ELR (cell line): Measurements from ENCODE around the gene WFDC1.
A peak's percentile ranks its signal among the peaks of the same experiment; 100 is the strongest.

Source experiments
- DNase-seq: peaks from one replicate; pipeline ENCODE4 v3.0.0-alpha.2; 2015; ENCODE audit warnings: low read depth

The WFDC1 gene

DNA sequence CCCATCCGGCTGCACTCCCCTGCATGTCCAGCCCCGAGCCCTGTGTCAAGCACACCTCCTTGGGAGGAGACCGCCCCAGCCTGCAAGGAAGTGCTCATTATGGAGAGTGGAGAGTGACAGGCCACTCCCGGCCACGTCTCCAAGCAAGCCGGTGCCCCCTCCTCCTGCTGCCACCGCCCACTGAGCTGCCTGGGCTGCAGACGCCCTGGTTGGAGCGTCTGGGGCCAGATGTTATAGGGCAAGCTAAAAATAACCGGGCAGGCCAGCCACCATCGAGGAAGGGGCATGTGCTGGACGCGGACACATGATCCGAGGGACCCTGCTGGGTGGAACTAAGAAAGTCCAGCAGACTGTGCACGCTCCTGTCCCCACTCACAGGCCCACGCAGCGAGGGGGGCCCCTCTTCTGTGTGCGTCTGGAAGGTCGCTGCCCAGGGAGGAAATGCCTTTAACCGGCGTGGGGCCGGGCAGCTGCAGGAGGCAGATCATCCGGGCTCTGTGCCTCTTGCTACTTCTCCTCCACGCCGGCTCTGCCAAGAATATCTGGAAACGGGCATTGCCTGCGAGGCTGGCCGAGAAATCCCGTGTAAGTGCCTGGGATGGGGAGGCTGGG, at the start of gene WFDC1:
WFDC1 (plus strand) TSS at position 348 of the 612 bp plus-strand sequence; CDS start at position 442, 94 bp downstream.
- DNase-seq: peak; percentile 27

DNA sequence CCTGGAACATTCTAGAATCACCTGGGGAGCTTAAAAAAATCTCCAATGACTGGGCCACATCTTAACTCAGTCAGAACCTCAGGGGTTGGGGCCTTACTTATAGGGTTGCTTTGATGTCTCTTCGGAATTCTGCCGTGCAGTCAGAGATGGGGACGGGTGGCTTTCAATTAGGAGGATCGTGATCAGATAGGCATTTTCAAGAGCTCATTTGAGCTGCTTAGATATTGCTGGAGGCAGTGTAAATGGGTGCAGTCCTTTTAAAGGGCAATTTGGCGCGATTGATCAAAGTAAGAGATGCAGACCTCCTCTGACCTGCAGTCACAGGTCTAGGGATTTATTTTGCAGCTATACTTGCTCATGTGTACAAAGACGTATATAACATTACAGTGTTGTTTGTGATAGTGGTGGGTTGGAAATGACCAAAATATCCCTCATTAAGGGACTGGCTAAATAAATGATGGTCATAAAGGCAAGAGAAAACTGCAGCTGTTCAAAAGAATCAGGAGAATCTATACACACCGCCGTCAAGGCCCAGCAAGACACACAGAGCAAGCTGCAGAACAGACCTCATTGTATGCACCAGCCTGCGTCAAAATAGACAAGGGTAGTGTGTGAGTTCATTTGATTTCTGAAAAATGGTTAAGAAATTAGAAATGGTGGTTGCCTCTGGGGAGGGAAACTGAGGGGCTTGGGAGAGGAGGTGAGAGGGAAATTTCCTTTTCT, 48.6 kb upstream of the WFDC1 start:
- no peak for DNase-seq

- DNase-seq: no peak
Observed at GRCh38 chr16:84246679-84247077, 48.0 kb upstream of the WFDC1 start.

- no peak for DNase-seq
Observed at GRCh38 chr16:84247331-84247730, 47.3 kb upstream of the WFDC1 start.

DNA sequence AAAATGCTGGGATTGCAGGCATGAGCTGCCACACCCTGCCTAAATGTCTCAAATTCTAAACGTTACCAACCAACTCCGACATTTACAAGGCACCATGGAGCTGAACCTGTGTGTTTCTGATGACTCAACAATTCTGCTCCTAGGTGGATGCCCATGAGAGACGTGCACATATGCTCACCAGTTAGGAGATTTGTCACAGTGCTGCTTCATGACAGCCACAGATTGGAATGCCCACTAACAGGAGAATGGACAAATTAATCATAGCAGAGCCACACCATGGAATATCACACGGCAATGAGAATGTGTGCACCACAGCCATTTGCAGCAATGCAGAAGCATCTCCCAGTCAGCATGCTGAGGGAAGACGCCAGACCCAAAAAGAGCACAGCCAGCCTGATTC, 46.8 kb upstream of the WFDC1 start:
- peak; percentile 61 for DNase-seq

GRCh38 chr16:84252184-84252583, 42.5 kb upstream of the WFDC1 start:
- DNase-seq: no peak

DNA sequence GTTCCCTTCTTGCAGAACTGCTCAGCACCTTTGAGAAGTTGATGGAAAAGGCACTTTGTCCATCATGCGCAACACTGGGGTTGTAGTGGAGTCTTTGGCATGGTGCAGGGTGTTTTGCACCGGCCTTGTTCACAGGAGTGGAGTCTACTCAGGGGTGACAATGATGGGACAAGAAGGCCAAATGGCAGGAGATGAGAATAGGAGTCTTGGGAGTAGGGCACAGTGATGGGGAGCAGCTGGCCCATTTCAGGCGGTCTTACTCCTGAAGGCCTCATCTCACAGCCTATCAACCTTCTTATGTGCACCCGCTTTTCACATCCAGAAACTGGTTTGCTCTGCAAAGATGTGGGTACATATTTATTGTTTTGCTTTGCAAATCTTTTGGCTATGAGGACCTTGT, 41.5 kb upstream of the WFDC1 start:
- DNase-seq: no peak

DNA sequence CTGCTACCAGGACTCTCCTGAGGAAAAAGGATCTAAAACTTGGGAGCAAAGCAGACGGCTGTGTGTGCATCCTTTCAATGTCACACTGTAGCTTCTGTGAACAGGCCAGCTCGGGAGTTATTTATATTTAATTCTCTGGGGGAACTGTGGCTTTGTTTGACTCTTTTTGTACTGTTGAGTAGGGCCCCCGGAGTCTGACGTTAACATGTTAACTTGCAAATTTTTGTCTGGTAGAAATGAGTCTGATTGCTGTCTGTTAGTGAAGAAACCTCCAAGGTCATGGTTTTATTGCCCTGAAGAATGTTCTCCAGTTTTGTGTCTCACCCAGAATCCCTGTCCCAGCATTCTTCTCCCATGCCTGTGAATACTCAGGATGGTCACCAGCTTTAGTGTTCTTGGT, 40.6 kb upstream of the WFDC1 start:
- no peak for DNase-seq

DNA sequence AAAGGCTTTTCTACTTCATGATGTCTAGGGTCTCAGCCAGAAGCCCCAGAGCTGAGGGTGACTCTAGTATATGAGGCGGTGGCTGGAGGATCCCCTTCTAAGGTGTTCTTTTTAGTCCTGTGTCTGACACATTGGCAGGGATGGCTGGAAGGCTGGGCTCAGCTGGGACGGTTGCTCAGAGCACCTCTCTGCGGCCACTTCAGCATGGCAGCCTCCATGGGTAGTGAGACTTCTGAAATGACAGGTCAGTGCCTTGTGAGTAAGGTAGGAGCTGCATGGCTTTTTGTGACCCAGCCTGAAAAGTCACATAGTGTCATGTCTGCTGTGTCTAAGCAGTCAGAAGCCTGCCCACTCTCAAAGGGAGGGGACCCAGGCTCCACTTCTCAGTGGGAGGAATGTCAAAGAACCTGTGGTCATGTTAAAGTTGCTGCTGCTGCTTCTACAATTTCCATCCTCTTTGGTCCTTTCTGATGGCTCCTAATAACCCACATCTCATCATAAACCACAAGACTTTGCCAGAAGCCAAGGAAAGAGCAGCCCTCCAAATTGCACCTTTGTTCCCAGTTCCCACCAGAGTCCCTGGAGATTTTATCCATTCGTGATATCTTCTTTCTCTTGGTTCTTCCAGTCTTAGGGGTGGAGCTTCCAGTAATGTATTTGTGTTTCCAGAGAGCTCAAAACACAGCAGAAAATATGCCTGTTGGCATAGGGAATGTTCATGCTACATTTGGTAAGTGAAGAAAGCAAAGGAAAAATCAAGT, 39.4 kb upstream of the WFDC1 start:
- no peak for DNase-seq

- no peak for DNase-seq
Observed at GRCh38 chr16:84258266-84258665, 36.4 kb upstream of the WFDC1 start.

DNA sequence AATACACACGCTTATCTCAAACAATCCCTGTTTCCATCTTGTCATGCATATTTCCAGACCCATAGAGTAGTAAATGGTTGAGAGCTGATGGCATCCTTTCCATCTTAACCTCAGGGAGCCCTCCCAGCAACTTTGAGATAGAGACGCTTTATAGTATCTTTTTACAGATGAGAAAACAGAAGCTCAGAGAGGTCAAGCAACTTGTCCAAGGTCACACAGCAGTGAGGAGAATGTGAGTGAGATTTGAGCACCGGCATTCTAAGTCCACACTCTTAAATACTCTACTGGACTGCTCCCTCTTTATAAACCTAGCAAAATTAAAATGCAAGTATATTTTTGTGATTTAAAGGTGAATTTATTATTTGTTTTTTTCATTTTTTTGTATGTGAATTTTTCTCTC, 35.0 kb upstream of the WFDC1 start:
- no peak for DNase-seq

GRCh38 chr16:84260766-84261554, 33.7 kb upstream of the WFDC1 start:
- no peak for DNase-seq

DNA sequence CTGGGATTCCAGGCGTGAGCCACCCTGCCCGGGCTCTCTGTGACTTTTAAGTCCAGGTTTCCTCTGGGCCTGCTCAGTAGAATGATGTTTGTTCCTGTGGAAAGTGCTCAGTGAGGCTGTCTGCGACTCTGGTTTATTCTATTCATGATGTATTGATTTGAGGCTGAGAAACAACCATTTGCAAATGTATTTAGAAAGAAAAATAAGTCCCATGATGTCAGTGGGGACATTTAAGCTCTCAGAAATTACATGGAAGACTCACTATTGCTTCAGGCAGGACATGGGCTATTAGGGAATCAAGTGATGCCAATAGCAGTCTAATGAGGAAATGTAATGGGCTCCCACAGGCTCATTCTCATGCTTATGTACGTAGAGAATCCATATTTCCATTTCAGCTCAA, 32.6 kb upstream of the WFDC1 start:
- no peak for DNase-seq

DNA sequence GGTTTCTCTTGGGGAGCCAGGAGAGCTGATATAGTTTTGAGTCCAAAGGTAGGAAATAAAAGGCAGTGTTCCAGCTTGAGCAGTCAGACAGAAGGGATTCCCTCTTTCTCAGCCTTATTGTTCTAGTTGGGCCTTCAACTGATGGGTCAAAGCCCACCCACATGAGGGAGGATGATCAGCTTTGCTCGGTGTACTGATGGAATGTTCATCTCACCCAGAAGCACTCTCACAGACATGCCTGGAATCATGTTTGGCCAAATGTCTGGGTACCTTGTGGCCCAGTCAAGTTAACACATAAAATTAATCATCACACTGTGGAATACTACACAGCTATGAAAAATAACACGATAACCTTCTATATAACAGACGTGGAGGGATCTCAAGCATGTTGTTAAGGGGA, 31.7 kb upstream of the WFDC1 start:
- DNase-seq: no peak

DNA sequence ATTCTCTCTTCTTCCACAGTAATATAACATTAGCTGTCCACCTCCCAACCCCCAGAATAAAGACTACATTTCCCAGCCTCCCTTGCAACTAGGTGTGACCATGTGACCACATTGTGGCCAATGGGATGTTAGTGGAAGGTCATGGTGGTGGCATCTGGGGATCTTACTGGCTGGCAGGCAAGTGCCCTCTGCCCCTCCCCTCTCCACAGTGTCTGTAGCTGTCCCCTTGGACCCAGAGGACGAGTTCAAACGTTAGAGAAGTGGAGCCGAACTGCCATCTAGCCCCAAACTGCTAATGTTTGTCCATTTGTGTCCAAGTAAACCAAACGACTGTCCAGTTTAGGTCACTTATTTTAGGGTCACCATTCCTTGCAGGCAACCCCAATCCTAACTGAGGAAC, 28.2 kb upstream of the WFDC1 start:
- DNase-seq: peak; percentile 70

- DNase-seq: no peak
Observed at GRCh38 chr16:84267380-84267779, 27.3 kb upstream of the WFDC1 start.

DNA sequence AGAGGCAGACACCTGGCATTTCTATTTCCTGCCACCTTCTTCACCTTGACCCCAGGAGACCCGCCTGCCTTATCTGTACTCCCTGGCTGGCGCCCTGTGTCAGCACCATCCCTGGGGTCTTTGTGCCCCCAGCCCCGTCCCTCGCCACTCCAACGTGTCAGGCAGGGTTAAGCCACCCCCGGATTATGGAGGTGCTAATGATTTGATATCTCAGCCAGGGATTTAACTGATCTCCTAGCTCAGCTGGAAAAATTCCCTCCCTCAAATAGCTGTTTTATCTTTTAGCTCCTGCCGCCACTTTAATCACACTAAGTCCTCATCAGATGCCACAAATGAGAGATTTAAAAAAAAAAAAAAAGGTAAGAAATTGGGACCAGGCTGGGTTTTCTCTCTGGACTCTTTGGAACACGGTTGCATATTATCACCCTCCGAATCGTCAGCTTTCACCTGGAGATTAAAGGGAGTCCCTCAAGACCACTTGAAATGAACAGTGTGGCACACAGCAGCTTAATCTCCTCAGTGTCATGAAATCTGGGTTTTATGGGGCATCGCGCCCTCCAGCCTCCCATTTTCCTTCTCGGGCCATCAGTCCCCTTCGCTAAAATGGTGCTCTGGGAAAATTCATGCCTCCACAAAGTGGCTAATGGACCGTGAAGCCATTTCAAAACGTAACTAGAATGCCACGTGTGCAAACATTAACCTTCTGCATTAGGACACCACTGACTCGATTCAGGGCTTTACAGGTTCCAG, 26.2 kb upstream of the WFDC1 start:
- DNase-seq: no peak

DNA sequence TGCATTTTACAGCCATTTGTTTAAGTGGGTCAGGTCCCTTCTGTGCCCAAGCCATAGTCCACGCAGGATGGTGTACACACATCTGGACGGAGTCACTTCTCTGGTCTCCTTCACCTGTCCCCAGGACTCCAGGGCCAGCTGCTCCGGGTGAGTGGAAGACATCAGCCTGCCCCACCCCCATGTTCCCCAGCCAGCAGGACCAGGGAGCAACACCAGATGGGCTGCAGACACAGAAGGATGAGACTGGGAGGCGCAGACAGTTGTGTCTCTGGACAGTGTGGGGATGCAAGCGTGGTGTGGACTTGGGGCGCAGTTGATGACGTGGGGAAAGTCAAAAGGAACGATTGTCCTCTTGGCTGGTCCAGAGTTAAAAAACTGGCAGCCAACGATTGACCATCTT, 24.6 kb upstream of the WFDC1 start:
- DNase-seq: no peak

DNA sequence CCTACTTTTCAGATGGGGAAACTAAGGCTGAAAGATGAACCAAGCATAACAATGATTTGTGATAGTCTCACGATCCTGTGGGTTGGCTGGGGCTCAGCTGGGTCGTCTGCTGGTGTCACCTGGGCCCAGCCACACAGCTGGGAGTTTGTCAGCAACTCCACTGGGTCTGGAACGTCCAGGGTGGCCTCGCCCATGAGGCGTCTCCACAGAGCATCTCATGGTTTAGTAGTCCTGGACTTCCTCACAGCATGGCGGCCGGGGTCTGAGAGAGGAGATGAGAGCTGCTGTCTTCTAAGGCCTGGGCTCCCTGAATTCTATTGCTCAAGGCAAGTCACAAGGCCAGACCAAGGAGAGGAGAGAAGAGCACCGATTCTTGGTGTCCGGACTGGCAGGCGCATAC, 24.1 kb upstream of the WFDC1 start:
- no peak for DNase-seq

DNA sequence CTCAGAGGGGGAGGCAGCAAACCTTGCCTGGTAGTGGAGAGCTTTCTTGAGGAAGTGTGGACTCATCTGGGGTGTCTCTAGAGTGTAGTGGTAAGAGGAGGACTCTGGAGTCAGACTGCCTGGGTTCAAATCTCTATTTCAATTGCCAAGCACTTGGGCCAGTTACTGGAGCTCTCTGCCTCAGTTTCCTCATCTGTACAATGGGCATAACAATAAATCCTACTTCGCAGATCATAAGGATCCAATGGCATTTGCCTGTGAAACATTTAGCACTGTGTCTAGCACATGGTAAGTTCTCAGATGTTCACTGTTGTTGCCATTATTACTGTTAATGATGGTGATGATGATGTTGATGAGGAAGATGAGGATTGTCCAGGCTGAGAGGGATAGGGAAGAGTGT, 23.6 kb upstream of the WFDC1 start:
- no peak for DNase-seq

- no peak for DNase-seq
Observed at GRCh38 chr16:84271866-84272265, 22.8 kb upstream of the WFDC1 start.
